ENCODE data around the gene CBL. TPM values are rescaled to one million over a fixed set of nuclear protein-coding genes. Genes with fewer than 3 reads are reported as not detected.
"Not testable (repeated sequence)": the region's sequence is repeated elsewhere in the genome, so short reads cannot be mapped to it uniquely, and the experiment has no call there.

Gene CBL
- total and polyA plus RNA-seq, 9 donors, result 6.0 to 15.0 (median 11.4) TPM

DNA sequence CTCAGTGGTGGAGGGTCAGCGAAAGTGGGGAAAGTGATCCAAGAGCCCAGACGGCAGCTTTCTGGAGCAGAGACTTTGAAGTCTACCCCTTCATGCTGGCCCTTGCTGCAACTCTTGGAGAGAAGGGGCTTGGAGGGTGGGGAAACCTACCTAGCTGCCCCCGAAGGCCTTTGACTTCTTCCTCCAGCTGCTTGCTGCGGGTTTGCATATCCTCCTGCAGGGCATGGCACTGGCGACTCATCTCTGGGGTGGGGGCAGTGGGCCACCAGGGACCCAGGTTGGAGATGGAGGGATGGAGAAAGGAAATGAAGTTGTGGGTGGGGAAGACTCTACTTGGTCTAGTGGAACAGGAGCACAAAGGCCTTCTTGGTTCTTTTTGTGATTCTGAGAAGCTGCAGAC lies 13.1 kb upstream of the CBL start:
- peaks cover 2% of the 10 kb centered on the region for H3K4me1 ChIP-seq (ENCODE audit: control insufficient read depth, insufficient read depth, low read length)
- H3K27ac ChIP-seq (ENCODE audit: low read length), result no peak overlapping the region
- DNase-seq, result no peak
- H3K4me3 ChIP-seq (ENCODE audit: low read length), result no peak overlapping the region
- no peaks in the 10 kb centered on the region for H3K27me3 ChIP-seq (ENCODE audit: control insufficient read depth, insufficient read depth, low read length)
- H3K36me3 ChIP-seq (ENCODE audit: control insufficient read depth, insufficient read depth, low read length), result no peaks in the 10 kb centered on the region
- H3K9me3 ChIP-seq (replicated peaks; ENCODE audit: control insufficient read depth, low read depth, low read length), result no peaks in the 10 kb centered on the region
- 80% methylated on average over 3 of the region's 5 CpGs for WGBS (ENCODE audit: insufficient coverage)

DNA sequence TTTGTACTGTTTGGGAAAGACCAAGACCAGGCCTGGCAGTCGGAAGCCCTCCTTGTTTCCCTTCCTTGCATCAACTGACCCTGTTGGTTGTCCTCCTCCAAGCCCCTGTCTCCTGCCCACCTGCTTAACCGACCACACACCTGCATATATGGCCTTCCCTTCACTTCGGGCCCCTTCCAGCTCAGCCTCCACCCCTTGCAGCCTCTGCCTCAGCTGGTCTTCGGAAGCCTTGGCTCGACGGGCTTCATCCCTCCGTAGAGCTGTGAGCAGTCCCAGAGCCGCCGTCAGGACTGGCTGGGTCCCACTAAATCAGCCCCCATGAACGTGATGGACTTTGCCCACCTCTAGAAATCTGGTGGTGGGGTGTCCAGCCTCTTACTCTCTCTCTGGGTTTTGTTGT lies 12.5 kb upstream of the CBL start:
- no peak for DNase-seq
- H3K27ac ChIP-seq (ENCODE audit: low read length), result no peak overlapping the region
- no peaks in the 10 kb centered on the region for H3K36me3 ChIP-seq (ENCODE audit: control insufficient read depth, insufficient read depth, low read length)
- H3K4me3 ChIP-seq (ENCODE audit: low read length), result no peak overlapping the region
- H3K4me1 ChIP-seq (ENCODE audit: control insufficient read depth, insufficient read depth, low read length), result peaks cover 2% of the 10 kb centered on the region
- 82% methylated on average over 6 of the region's 10 CpGs for WGBS (ENCODE audit: insufficient coverage)
- no peaks in the 10 kb centered on the region for H3K9me3 ChIP-seq (replicated peaks; ENCODE audit: control insufficient read depth, low read depth, low read length)
- H3K27me3 ChIP-seq (ENCODE audit: control insufficient read depth, insufficient read depth, low read length), result no peaks in the 10 kb centered on the region

DNA sequence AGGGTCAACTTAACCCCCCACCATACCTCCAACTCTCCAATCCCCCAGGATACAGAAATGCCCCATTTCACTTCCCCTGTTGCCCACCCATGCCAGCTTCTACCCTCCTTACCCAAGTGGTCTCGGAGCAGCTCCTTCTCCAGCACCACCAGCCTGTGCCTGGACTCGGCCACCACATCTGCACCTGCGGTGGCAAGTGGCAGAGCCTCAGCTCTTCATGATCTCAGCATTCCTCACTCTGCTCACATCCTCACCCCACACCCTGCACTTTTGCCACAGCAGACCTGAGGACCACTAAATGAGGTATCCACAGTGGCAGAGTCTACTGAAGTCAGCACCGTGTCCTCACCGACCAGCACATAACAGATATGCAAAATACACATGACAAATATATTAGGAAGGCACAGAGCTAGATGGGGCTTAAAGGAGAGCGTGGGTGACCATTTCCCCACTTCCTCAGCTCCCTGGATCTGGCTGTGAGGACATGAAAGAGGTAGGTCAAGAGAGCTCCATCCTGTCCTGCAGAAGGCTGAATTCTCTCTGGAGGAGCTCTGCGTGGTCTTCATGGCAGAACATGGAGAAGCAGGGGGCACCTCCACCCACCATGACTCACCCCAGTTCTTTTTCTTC lies 11.2 kb upstream of the CBL start:
- Histone ChIP-seq H3K4me1 (ENCODE audit: control insufficient read depth, insufficient read depth, low read length) (peaks cover 2% of the 10 kb centered on the region), H3K27me3 (ENCODE audit: control insufficient read depth, insufficient read depth, low read length) (no peaks in the 10 kb centered on the region), H3K9me3 (replicated peaks; ENCODE audit: control insufficient read depth, low read depth, low read length) (no peaks in the 10 kb centered on the region), H3K27ac (ENCODE audit: low read length) (no peak overlapping the region), H3K4me3 (ENCODE audit: low read length) (no peak overlapping the region), H3K36me3 (ENCODE audit: control insufficient read depth, insufficient read depth, low read length) (no peaks in the 10 kb centered on the region)
- WGBS (ENCODE audit: insufficient coverage), result 74% methylated on average over 4 of the region's 7 CpGs
- no peak for DNase-seq

DNA sequence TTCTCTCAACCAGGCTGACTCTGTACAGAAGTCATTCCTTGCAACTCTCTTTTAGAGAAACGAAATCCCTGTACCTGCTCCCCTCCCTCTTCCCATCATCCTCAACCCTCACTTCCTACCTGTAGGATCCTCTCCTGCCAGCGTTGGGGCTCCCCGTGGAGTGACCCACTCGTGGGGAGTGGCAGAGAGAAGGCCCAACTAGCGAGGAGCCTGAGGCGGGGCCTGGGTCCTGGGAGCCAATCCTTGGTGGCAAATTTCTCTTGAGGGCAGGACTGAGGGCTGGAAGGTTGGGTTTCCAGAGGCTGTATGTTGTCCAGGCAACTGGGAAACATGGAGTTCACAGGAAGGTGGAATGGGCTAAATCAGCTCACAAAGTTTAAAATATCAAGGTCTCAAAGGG lies 10.5 kb upstream of the CBL start:
- WGBS (ENCODE audit: insufficient coverage), result 18% methylated on average over 4 of the region's 6 CpGs
- Histone ChIP-seq H3K9me3 (replicated peaks; ENCODE audit: control insufficient read depth, low read depth, low read length) (no peaks in the 10 kb centered on the region), H3K4me3 (ENCODE audit: low read length) (no peak overlapping the region), H3K27ac (ENCODE audit: low read length) (no peak overlapping the region), H3K4me1 (ENCODE audit: control insufficient read depth, insufficient read depth, low read length) (peaks cover 2% of the 10 kb centered on the region), H3K36me3 (ENCODE audit: control insufficient read depth, insufficient read depth, low read length) (no peaks in the 10 kb centered on the region), H3K27me3 (ENCODE audit: control insufficient read depth, insufficient read depth, low read length) (no peaks in the 10 kb centered on the region)
- peak; percentile 23 for DNase-seq

- H3K27ac ChIP-seq (ENCODE audit: low read length), result no peak overlapping the region
These were observed 9.2 kb upstream of the CBL start for GRCh38 chr11:119196833-119197483.

GRCh38 chr11:119198925-119199324 lies 7.2 kb upstream of the CBL start:
- H3K36me3 ChIP-seq (ENCODE audit: control insufficient read depth, insufficient read depth, low read length), result no peaks in the 10 kb centered on the region
- DNase-seq, result no peak
- no peak overlapping the region for H3K27ac ChIP-seq (ENCODE audit: low read length)
- H3K9me3 ChIP-seq (replicated peaks; ENCODE audit: control insufficient read depth, low read depth, low read length), result no peaks in the 10 kb centered on the region
- no peak overlapping the region for H3K4me3 ChIP-seq (ENCODE audit: low read length)
- 63% methylated on average over 2 of the region's 6 CpGs for WGBS (ENCODE audit: insufficient coverage)
- H3K27me3 ChIP-seq (ENCODE audit: control insufficient read depth, insufficient read depth, low read length), result no peaks in the 10 kb centered on the region
- H3K4me1 ChIP-seq (ENCODE audit: control insufficient read depth, insufficient read depth, low read length), result peaks cover 2% of the 10 kb centered on the region

More at GRCh38 chr11:119196833-119197483, 9.2 kb upstream of the CBL start:
- Histone ChIP-seq H3K27me3 (ENCODE audit: control insufficient read depth, insufficient read depth, low read length) (no peaks in the 10 kb centered on the region), H3K4me3 (ENCODE audit: low read length) (no peak overlapping the region), H3K4me1 (ENCODE audit: control insufficient read depth, insufficient read depth, low read length) (peaks cover 2% of the 10 kb centered on the region), H3K9me3 (replicated peaks; ENCODE audit: control insufficient read depth, low read depth, low read length) (no peaks in the 10 kb centered on the region), H3K36me3 (ENCODE audit: control insufficient read depth, insufficient read depth, low read length) (no peaks in the 10 kb centered on the region)
- WGBS (ENCODE audit: insufficient coverage), result 64% methylated on average over 2 of the region's 5 CpGs
- peak; percentile 87 for DNase-seq

GRCh38 chr11:119201236-119201635 lies 4.9 kb upstream of the CBL start:
- not testable (repeated sequence) for H3K4me3 ChIP-seq (ENCODE audit: low read length); H3K36me3 ChIP-seq (ENCODE audit: control insufficient read depth, insufficient read depth, low read length); H3K27me3 ChIP-seq (ENCODE audit: control insufficient read depth, insufficient read depth, low read length); H3K9me3 ChIP-seq (replicated peaks; ENCODE audit: control insufficient read depth, low read depth, low read length); DNase-seq; H3K27ac ChIP-seq (ENCODE audit: low read length)
- peaks cover 10% of the 10 kb centered on the region for H3K4me1 ChIP-seq (ENCODE audit: control insufficient read depth, insufficient read depth, low read length)
- WGBS (ENCODE audit: insufficient coverage), result no CpG with 5 or more reads among the region's 5 CpGs

DNA sequence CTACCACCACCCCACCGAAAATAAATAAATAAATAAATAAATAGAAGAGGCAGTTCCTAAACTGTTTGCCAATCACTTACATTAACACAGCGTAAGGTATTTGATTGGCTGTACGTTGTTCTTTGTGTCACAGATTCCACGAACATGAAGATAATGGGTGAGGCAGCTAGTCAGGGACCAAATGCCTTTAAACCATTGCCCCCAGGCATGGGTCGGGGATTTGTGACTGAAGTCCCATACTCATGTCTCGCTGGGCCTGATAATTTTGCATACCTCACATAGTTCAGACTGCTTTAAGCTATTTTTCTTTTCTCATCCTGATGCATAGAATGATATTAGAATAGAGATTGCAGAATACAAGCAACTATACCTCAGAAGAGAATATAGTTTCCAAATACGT lies 3.6 kb upstream of the CBL start:
- no peaks in the 10 kb centered on the region for H3K36me3 ChIP-seq (ENCODE audit: control insufficient read depth, insufficient read depth, low read length)
- 100% methylated on average over 3 of the region's 7 CpGs for WGBS (ENCODE audit: insufficient coverage)
- no peaks in the 10 kb centered on the region for H3K27me3 ChIP-seq (ENCODE audit: control insufficient read depth, insufficient read depth, low read length)
- H3K27ac ChIP-seq (ENCODE audit: low read length), result no peak overlapping the region
- no peaks in the 10 kb centered on the region for H3K9me3 ChIP-seq (replicated peaks; ENCODE audit: control insufficient read depth, low read depth, low read length)
- DNase-seq, result no peak
- no peak overlapping the region for H3K4me3 ChIP-seq (ENCODE audit: low read length)
- peaks cover 13% of the 10 kb centered on the region for H3K4me1 ChIP-seq (ENCODE audit: control insufficient read depth, insufficient read depth, low read length)

- 98% methylated on average over 8 of the region's 9 CpGs for WGBS (ENCODE audit: insufficient coverage)
- DNase-seq, result no peak
- peaks cover 13% of the 10 kb centered on the region for H3K4me1 ChIP-seq (ENCODE audit: control insufficient read depth, insufficient read depth, low read length)
These were observed 2.1 kb upstream of the CBL start for GRCh38 chr11:119204066-119204465.

DNA sequence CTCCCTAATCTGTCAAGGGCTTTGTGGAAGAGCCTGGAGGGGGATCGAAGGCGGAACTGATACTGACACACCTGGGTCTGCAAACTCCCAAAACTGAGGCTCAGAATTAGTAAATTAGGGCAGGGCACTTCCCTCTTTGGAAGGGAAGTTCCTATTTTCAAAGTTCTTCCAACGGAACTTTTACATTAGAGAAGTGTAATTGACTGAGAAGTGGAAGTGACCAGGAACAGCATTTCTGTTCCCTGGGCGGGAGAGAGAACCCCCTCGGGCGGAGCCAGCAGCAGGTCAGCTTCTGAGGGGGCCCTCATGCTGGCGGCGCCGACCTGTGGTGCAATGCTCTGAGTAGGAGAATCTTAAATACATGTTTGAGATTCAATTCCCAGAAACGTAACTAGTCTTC lies 1.1 kb upstream of the CBL start:
- Histone ChIP-seq H3K27ac (ENCODE audit: low read length) (peak overlapping the region; percentile 47), H3K4me1 (ENCODE audit: control insufficient read depth, insufficient read depth, low read length) (peaks cover 13% of the 10 kb centered on the region), H3K27me3 (ENCODE audit: control insufficient read depth, insufficient read depth, low read length) (no peaks in the 10 kb centered on the region), H3K4me3 (ENCODE audit: low read length) (peak overlapping the region; percentile 98), H3K9me3 (replicated peaks; ENCODE audit: control insufficient read depth, low read depth, low read length) (no peaks in the 10 kb centered on the region), H3K36me3 (ENCODE audit: control insufficient read depth, insufficient read depth, low read length) (no peaks in the 10 kb centered on the region)
- DNase-seq, result peak; percentile 45
- no CpG with 5 or more reads among the region's 10 CpGs for WGBS (ENCODE audit: insufficient coverage)

More at GRCh38 chr11:119204066-119204465, 2.1 kb upstream of the CBL start:
- H3K27ac ChIP-seq (ENCODE audit: low read length), result no peak overlapping the region
- H3K36me3 ChIP-seq (ENCODE audit: control insufficient read depth, insufficient read depth, low read length), result no peaks in the 10 kb centered on the region
- no peaks in the 10 kb centered on the region for H3K9me3 ChIP-seq (replicated peaks; ENCODE audit: control insufficient read depth, low read depth, low read length)
- H3K27me3 ChIP-seq (ENCODE audit: control insufficient read depth, insufficient read depth, low read length), result no peaks in the 10 kb centered on the region
- no peak overlapping the region for H3K4me3 ChIP-seq (ENCODE audit: low read length)
